ENCODE measurements around the gene HCN1. TPM values are rescaled to one million over a fixed set of nuclear protein-coding genes. Genes with fewer than 3 reads are reported as not detected.

HCN1 gene
- total and polyA plus RNA-seq, 12 donors: under 0.01 to 2.8 (median 1.3) TPM; not detected in 3

GRCh38 chr5:45225571-45226031, 470.6 kb downstream of the HCN1 start:
- intact Hi-C loops (cut with DNase I): no loop called here
- no peaks in the 10 kb centered on the region for H3K27me3 ChIP-seq

GRCh38 chr5:45205403-45205961, 490.7 kb downstream of the HCN1 start:
- Histone ChIP-seq H3K27ac (no peak overlapping the region), H3K4me1 (replicated peaks in 1 of 2) (no peaks in the 10 kb centered on the region), H3K9me3 (replicated peaks in 1 of 3) (no peaks in the 10 kb centered on the region), H3K27me3 (no peaks in the 10 kb centered on the region), H3K36me3 (replicated peaks in 1 of 2) (no peaks in the 10 kb centered on the region), H3K4me3 (no peak overlapping the region)
- DNase-seq: no peak
- intact Hi-C loops (cut with DNase I): no loop called here
- TF ChIP-seq POLR2A (IDR thresholded peaks at IDR 0.05): no peak
- no peak for TF ChIP-seq CTCF (IDR thresholded peaks at IDR 0.05)
- 82 to 90% (median 88%) methylated on average over 4 of the region's 4 CpGs for WGBS, 4 donors

More at GRCh38 chr5:45225571-45226031, 470.6 kb downstream of the HCN1 start:
- H3K36me3 ChIP-seq (replicated peaks in 1 of 2): no peaks in the 10 kb centered on the region
- WGBS, 4 donors: 93 to 98% (median 95%) methylated on average over 8 to 25 of the region's 25 CpGs
- no peak overlapping the region for H3K4me3 ChIP-seq
- no peaks in the 10 kb centered on the region for H3K9me3 ChIP-seq (replicated peaks in 1 of 3)
- no peak overlapping the region for H3K27ac ChIP-seq
- TF ChIP-seq POLR2A (IDR thresholded peaks at IDR 0.05) (no peak), CTCF (IDR thresholded peaks at IDR 0.05) (no peak)
- no peaks in the 10 kb centered on the region for H3K4me1 ChIP-seq (replicated peaks in 1 of 2)
- DNase-seq: no peak
